Activated T-cell treated with anti-CD3 and anti-CD28 coated beads, Interleukin-2, amount 50 U/mL, for 24 hours (primary cell): ENCODE results near the gene RNF214.
A peak's percentile ranks its signal among the peaks of the same experiment; 100 is the strongest.
"Not testable (repeated sequence)": the region's sequence is repeated elsewhere in the genome, so short reads cannot be mapped to it uniquely, and the experiment has no call there.

Experiments used
- DNase-seq: peaks from one replicate; pipeline ENCODE4 v3.0.0-alpha.2; 2020
- H3K27ac Mint-ChIP-seq: 2 replicates; pipeline ENCODE4 v1.8.0; 2020; ENCODE audit warnings: mild to moderate bottlenecking, mixed read lengths
- H3K27me3 Mint-ChIP-seq: 2 replicates; pipeline ENCODE4 v1.8.0; 2020; ENCODE audit warnings: mixed read lengths
- H3K36me3 Mint-ChIP-seq: 2 replicates; pipeline ENCODE4 v1.8.0; 2020; ENCODE audit warnings: low read depth, mixed read lengths
- H3K4me1 Mint-ChIP-seq: 2 replicates; pipeline ENCODE4 v1.8.0; 2020; ENCODE audit warnings: low read depth, mixed read lengths
- H3K4me3 Mint-ChIP-seq: 2 replicates; pipeline ENCODE4 v1.8.0; 2020; ENCODE audit warnings: mild to moderate bottlenecking, moderate library complexity, mixed read lengths
- H3K9me3 Mint-ChIP-seq: 2 replicates; pipeline ENCODE4 v1.8.0; 2020; ENCODE audit warnings: mixed read lengths

Gene RNF214

GRCh38 chr11:117232092-117232878 lies at the start of gene RNF214:
Gene RNF214, plus strand, starts transcription at chr11:117232671. Its CDS starts 1,602 bp downstream, at chr11:117234273.
- Mint-ChIP-seq H3K4me1 (peaks cover 44% of the 10 kb centered on the region), H3K9me3 (no peaks in the 10 kb centered on the region), H3K27me3 (no peaks in the 10 kb centered on the region), H3K27ac (peak within 1 kb of the TSS; percentile 99), H3K4me3 (peak within 1 kb of the TSS; percentile 93), H3K36me3 (peaks cover 57% of the 10 kb centered on the region)
- peak; percentile 89 for DNase-seq

GRCh38 chr11:117183178-117183577 lies 49.3 kb upstream of the RNF214 start:
- not testable (repeated sequence) for H3K27me3 Mint-ChIP-seq, H3K27ac Mint-ChIP-seq
- H3K4me1 Mint-ChIP-seq = peaks cover 24% of the 10 kb centered on the region

GRCh38 chr11:117183724-117184349 lies 48.6 kb upstream of the RNF214 start:
- H3K4me3 Mint-ChIP-seq = no peak overlapping the region
- H3K9me3 Mint-ChIP-seq = no peaks in the 10 kb centered on the region
- peak overlapping the region; percentile 15 for H3K27ac Mint-ChIP-seq
- H3K36me3 Mint-ChIP-seq = peaks cover 36% of the 10 kb centered on the region
- H3K27me3 Mint-ChIP-seq = no peaks in the 10 kb centered on the region
- peaks cover 20% of the 10 kb centered on the region for H3K4me1 Mint-ChIP-seq
- DNase-seq = no peak

More at GRCh38 chr11:117183178-117183577, 49.3 kb upstream of the RNF214 start:
- not testable (repeated sequence) for H3K4me3 Mint-ChIP-seq, DNase-seq, H3K9me3 Mint-ChIP-seq
- peaks cover 32% of the 10 kb centered on the region for H3K36me3 Mint-ChIP-seq

- Mint-ChIP-seq H3K9me3 (no peaks in the 10 kb centered on the region), H3K27ac (peak overlapping the region; percentile 48), H3K36me3 (peaks cover 41% of the 10 kb centered on the region), H3K27me3 (no peaks in the 10 kb centered on the region), H3K4me3 (no peak overlapping the region), H3K4me1 (peaks cover 4% of the 10 kb centered on the region)
- DNase-seq = peak; percentile 7
These were observed 46.6 kb upstream of the RNF214 start for GRCh38 chr11:117185736-117186430.

- Mint-ChIP-seq H3K27me3 (no peaks in the 10 kb centered on the region), H3K4me1 (no peaks in the 10 kb centered on the region), H3K36me3 (peaks cover 41% of the 10 kb centered on the region), H3K27ac (peak overlapping the region; percentile 48), H3K9me3 (no peaks in the 10 kb centered on the region), H3K4me3 (no peak overlapping the region)
- DNase-seq = peak; percentile 8
These were observed 46.1 kb upstream of the RNF214 start for GRCh38 chr11:117186431-117186761.

- Mint-ChIP-seq H3K4me1 (no peaks in the 10 kb centered on the region), H3K4me3 (no peak overlapping the region), H3K9me3 (no peaks in the 10 kb centered on the region), H3K27ac (no peak overlapping the region), H3K36me3 (peaks cover 45% of the 10 kb centered on the region), H3K27me3 (no peaks in the 10 kb centered on the region)
- peak; percentile 8 for DNase-seq
These were observed 45.5 kb upstream of the RNF214 start for GRCh38 chr11:117187007-117187406.

GRCh38 chr11:117187428-117187798 lies 45.1 kb upstream of the RNF214 start:
- no peak overlapping the region for H3K4me3 Mint-ChIP-seq
- H3K36me3 Mint-ChIP-seq = peaks cover 49% of the 10 kb centered on the region
- H3K9me3 Mint-ChIP-seq = no peaks in the 10 kb centered on the region
- H3K27ac Mint-ChIP-seq = no peak overlapping the region
- H3K4me1 Mint-ChIP-seq = no peaks in the 10 kb centered on the region
- peak; percentile 14 for DNase-seq
- no peaks in the 10 kb centered on the region for H3K27me3 Mint-ChIP-seq

- DNase-seq = peak; percentile 17
- Mint-ChIP-seq H3K36me3 (peaks cover 49% of the 10 kb centered on the region), H3K27me3 (no peaks in the 10 kb centered on the region), H3K4me1 (no peaks in the 10 kb centered on the region), H3K4me3 (no peak overlapping the region), H3K9me3 (no peaks in the 10 kb centered on the region), H3K27ac (peak overlapping the region; percentile 10)
These were observed 44.5 kb upstream of the RNF214 start for GRCh38 chr11:117187799-117188481.

GRCh38 chr11:117188620-117189081 lies 43.8 kb upstream of the RNF214 start:
- DNase-seq = peak; percentile 14
- Mint-ChIP-seq H3K4me3 (no peak overlapping the region), H3K4me1 (no peaks in the 10 kb centered on the region), H3K27ac (no peak overlapping the region), H3K27me3 (no peaks in the 10 kb centered on the region), H3K9me3 (no peaks in the 10 kb centered on the region), H3K36me3 (peaks cover 51% of the 10 kb centered on the region)

GRCh38 chr11:117189191-117189940 lies 43.1 kb upstream of the RNF214 start:
- Mint-ChIP-seq H3K27ac (peak overlapping the region; percentile 37), H3K36me3 (peaks cover 50% of the 10 kb centered on the region), H3K4me3 (no peak overlapping the region), H3K9me3 (no peaks in the 10 kb centered on the region), H3K4me1 (no peaks in the 10 kb centered on the region), H3K27me3 (no peaks in the 10 kb centered on the region)
- DNase-seq = no peak

- H3K4me1 Mint-ChIP-seq = no peaks in the 10 kb centered on the region
- no peak overlapping the region for H3K4me3 Mint-ChIP-seq
- H3K9me3 Mint-ChIP-seq = no peaks in the 10 kb centered on the region
- H3K27ac Mint-ChIP-seq = no peak overlapping the region
- peak; percentile 23 for DNase-seq
- H3K36me3 Mint-ChIP-seq = peaks cover 50% of the 10 kb centered on the region
- H3K27me3 Mint-ChIP-seq = no peaks in the 10 kb centered on the region
These were observed 42.4 kb upstream of the RNF214 start for GRCh38 chr11:117189941-117190544.

GRCh38 chr11:117191680-117192400 lies 40.6 kb upstream of the RNF214 start:
- Mint-ChIP-seq H3K4me3 (no peak overlapping the region), H3K36me3 (peaks cover 44% of the 10 kb centered on the region), H3K27ac (no peak overlapping the region), H3K9me3 (no peaks in the 10 kb centered on the region), H3K4me1 (no peaks in the 10 kb centered on the region), H3K27me3 (no peaks in the 10 kb centered on the region)
- no peak for DNase-seq

- Mint-ChIP-seq H3K27ac (no peak overlapping the region), H3K4me3 (no peak overlapping the region), H3K36me3 (peaks cover 41% of the 10 kb centered on the region), H3K4me1 (no peaks in the 10 kb centered on the region), H3K27me3 (no peaks in the 10 kb centered on the region), H3K9me3 (no peaks in the 10 kb centered on the region)
- DNase-seq = no peak
These were observed 40.0 kb upstream of the RNF214 start for GRCh38 chr11:117192401-117192875.
